ENCODE data around the gene DDX59. TPM values are rescaled to one million over a fixed set of nuclear protein-coding genes. Genes with fewer than 3 reads are reported as not detected.

The DDX59 gene
- total and polyA plus RNA-seq, 9 of the 15 experiments (the other 6 are each of a cell fraction or from before 2014, with no cell fraction given): 8.3 to 30.4 (median 19.8) TPM

- Histone ChIP-seq H3K79me2 (ENCODE audit: control insufficient read depth, insufficient read depth, low read length) (peaks cover 3% of the 10 kb centered on the region; the same call in 1 of the 3 replicates), H3K27ac (ENCODE audit: extremely low read depth, low read depth, low read length) (no peak overlapping the region), H2AFZ (ENCODE audit: low read depth, low read length) (no peak overlapping the region), H3K4me2 (ENCODE audit: insufficient read depth, low read length) (no peak overlapping the region), H3K9me3 (replicated peaks; ENCODE audit: control insufficient read depth, insufficient read depth, low read depth, low read length) (no peaks in the 10 kb centered on the region), H4K20me1 (replicated peaks; ENCODE audit: control insufficient read depth, insufficient read depth, low read length) (no peaks in the 10 kb centered on the region), H3K4me3 (no peak overlapping the region), H3K9me1 (ENCODE audit: control insufficient read depth, insufficient read depth, low read length) (no peaks in the 10 kb centered on the region), H3K27me3 (ENCODE audit: control insufficient read depth in 2 of 2, insufficient read depth in 2 of 2, low read length in 2 of 2) (no peaks in the 10 kb centered on the region), H3K36me3 (ENCODE audit: control insufficient read depth, insufficient read depth, low read length) (no peaks in the 10 kb centered on the region), H3K9ac (ENCODE audit: insufficient read depth in 1 of 2, low read depth in 2 of 2, low read length in 2 of 2) (no peak overlapping the region), H3K4me1 (replicated peaks in 1 of 2; ENCODE audit: control insufficient read depth in 2 of 2, insufficient read depth in 2 of 2, low read length in 2 of 2) (peaks cover 3 to 16% of the 10 kb centered on the region in 2 experiments; a peak in 4 of 5 replicates)
- intact Hi-C loops (cut with micrococcal nuclease): loop anchor here (5.0 kb wide), 1 partner anchor 735 kb away; no protein-coding TSS in a partner anchor
- peak; percentile 33 for ATAC-seq
- no TSS peak for BruUV-seq (replicated peaks)
- FAIRE-seq: no peak
- WGBS (ENCODE audit: insufficient coverage, low coverage, missing lambda C conversion rate): 47% methylated on average over 5 of the region's 6 CpGs
- POLR2A ChIA-PET: interaction anchor here (0.5 to 0.8 kb wide), 2 partner anchors 21 to 55 kb away, joined by 3 to 6 read pairs; no protein-coding TSS in a partner anchor
- CTCF ChIA-PET (ENCODE audit: low intra/inter-chr PET ratio): no interaction called here
- peak in 1 of 4 experiments; percentile 24 for DNase-seq (ENCODE audit: extremely low read depth in 1 of 4, low spot score in 3 of 4)
- in situ Hi-C loops (cut with MboI): no loop called here
- TF ChIP-seq RHOXF2B (CRISPR knock-in tag; conservative IDR thresholded peaks at IDR 0.05) (no peak), GTF2A2 (tag; IDR thresholded peaks at IDR 0.05) (no peak), ZNF395 (CRISPR knock-in tag; IDR thresholded peaks at IDR 0.05) (no peak), ZMIZ1 (IDR thresholded peaks at IDR 0.05; ENCODE audit: low read depth in 2 of 2, low read length in 2 of 2) (no peak), CBFA2T3 (IDR thresholded peaks at IDR 0.05) (peak; percentile 52; the same call in 1 of the 2 replicates), PHF8 (IDR thresholded peaks at IDR 0.05; ENCODE audit: borderline replicate concordance, low read length) (no peak), ZNF57 (CRISPR knock-in tag; IDR thresholded peaks at IDR 0.05) (no peak), STAT5B (CRISPR knock-in tag; IDR thresholded peaks at IDR 0.05) (no peak), EZH2 (IDR thresholded peaks at IDR 0.05; ENCODE audit: borderline replicate concordance, low read depth, low read length) (no peak), RFX1 (IDR thresholded peaks at IDR 0.05) (0 out of 2 replicates have a peak, but pooled peaks have one; percentile 21), ZKSCAN8 (CRISPR knock-in tag; IDR thresholded peaks at IDR 0.05) (no peak), MIER1 (IDR thresholded peaks at IDR 0.05; ENCODE audit: low read depth) (no peak), CBX1 (IDR thresholded peaks at IDR 0.05; ENCODE audit: low read depth) (no peak), ZNF696 (CRISPR knock-in tag; conservative IDR thresholded peaks at IDR 0.05) (no peak), KHSRP (IDR thresholded peaks at IDR 0.05) (no peak), TOE1 (IDR thresholded peaks at IDR 0.05; ENCODE audit: borderline replicate concordance) (no peak), TOE1 (CRISPR knock-in tag; IDR thresholded peaks at IDR 0.05; ENCODE audit: borderline replicate concordance, low read depth) (no peak), SUPT5H (IDR thresholded peaks at IDR 0.05) (no peak), TRIM24 (IDR thresholded peaks at IDR 0.05) (0 out of 4 replicates have a peak, but pooled peaks of 1 of the 2 experiments have one; percentile 5), TAL1 (IDR thresholded peaks at IDR 0.05) (peak; percentile 59), MBD2 (IDR thresholded peaks at IDR 0.05; ENCODE audit: borderline replicate concordance, low read depth) (no peak), ZBTB8A (IDR thresholded peaks at IDR 0.05; ENCODE audit: partially characterized antibody) (no peak)
These were observed 7.1 kb upstream of the DDX59 start for GRCh38 chr1:200676829-200677228.

Measured in K562 (cell line).